AG10803 (cell line): ENCODE results near the gene CHRNE.

ENCODE experiments used
- DNase-seq: peaks from one replicate; pipeline ENCODE4 v3.0.0; 2010; ENCODE audit warnings: low read depth
- H3K4me3 ChIP-seq: 2 replicates; pipeline ENCODE4 v1.5.1; 2011; ENCODE audit warnings: mild to moderate bottlenecking, low read length, control low read depth
- CTCF ChIP-seq: conservative IDR thresholded peaks from 2 replicates; pipeline ENCODE4 v1.5.1; 2011; ENCODE audit warnings: mild to moderate bottlenecking, low read length, control low read depth, inconsistent platforms

CHRNE gene

GRCh38 chr17:4903051-4903818, at the start of gene CHRNE:
Gene CHRNE (minus strand): TSS chr17:4903098. CDS start chr17:4903063, 35 bp downstream.
- peak; percentile 81 for TF ChIP-seq CTCF

GRCh38 chr17:4951486-4951885, 48.6 kb upstream of the CHRNE start:
- DNase-seq = no peak
- no peak for TF ChIP-seq CTCF
- H3K4me3 ChIP-seq = no peak overlapping the region

More at GRCh38 chr17:4903051-4903818, at the start of gene CHRNE:
- peak; percentile 68 for DNase-seq
- no peak within 1 kb of the TSS for H3K4me3 ChIP-seq

GRCh38 chr17:4950746-4951204, 47.9 kb upstream of the CHRNE start, which contains the start of gene ENO3:
Gene ENO3 (plus strand): TSS chr17:4951119. CDS start chr17:4951830, 711 bp downstream.
- H3K4me3 ChIP-seq = peak within 1 kb of the TSS; percentile 54
- TF ChIP-seq CTCF = no peak
- DNase-seq = no peak

- peak overlapping the region; percentile 54 for H3K4me3 ChIP-seq
- DNase-seq = no peak
- TF ChIP-seq CTCF = no peak
Observed at GRCh38 chr17:4950075-4950745, 47.3 kb upstream of the CHRNE start.

GRCh38 chr17:4949321-4950074, 46.6 kb upstream of the CHRNE start:
- DNase-seq = peak; percentile 65
- H3K4me3 ChIP-seq = peak overlapping the region; percentile 72

GRCh38 chr17:4948931-4949320, 46.0 kb upstream of the CHRNE start:
- peak overlapping the region; percentile 97 for H3K4me3 ChIP-seq
- no peak for TF ChIP-seq CTCF
- DNase-seq = peak; percentile 89

More at GRCh38 chr17:4949321-4950074, 46.6 kb upstream of the CHRNE start:
- no peak for TF ChIP-seq CTCF
